Right atrium auricular region (tissue), 2 donors: ENCODE measurements around the gene RANGAP1. TPM values are rescaled to one million over a fixed set of nuclear protein-coding genes. Genes with fewer than 3 reads are reported as not detected.
A peak's percentile ranks its signal among the peaks of the same experiment; 100 is the strongest.

Experiments used
- DNase-seq: peaks from one replicate; pipeline ENCODE4 v3.0.0-alpha.2; 2019; ENCODE audit warnings: low spot score
- H3K27ac ChIP-seq, 2 donors: fragments of 200-600 bp; sonication (generic); 1 replicate in 1 of 2; 2 replicates in 1 of 2; pipeline ENCODE4 v1.5.1; 2016 to 2019
- H3K27me3 ChIP-seq, 2 donors: fragments of 200-600 bp; sonication (generic); one replicate each; pipeline versions ENCODE4 v1.5.1 to v1.6.0; 2017 to 2019
- H3K36me3 ChIP-seq: fragments of 200-600 bp; sonication (generic); one replicate; pipeline ENCODE4 v1.5.1; 2016
- H3K4me1 ChIP-seq, 2 donors: fragments of 200-600 bp; sonication (generic); one replicate each; pipeline versions ENCODE4 v1.5.1 to v1.6.0; 2017 to 2019
- H3K4me3 ChIP-seq, 2 donors: fragments of 200-600 bp; sonication (generic); 1 replicate in 1 of 2; 2 replicates in 1 of 2; pipeline ENCODE4 v1.5.1; 2017 to 2019; ENCODE audit warnings: mild to moderate bottlenecking in 1 of 2, moderate library complexity in 1 of 2
- H3K9me3 ChIP-seq, 2 donors: fragments of 200-600 bp; sonication (generic); one replicate each; pipeline ENCODE4 v1.5.1; 2019
- total RNA-seq, 2 donors: library from RNA; depleted of rRNA; stranded (reverse); fragments of >200 nt; gene quantifications; one replicate each; pipeline ENCODE4 v1.1.0, GENCODE V29; 2016
- TF ChIP-seq, protein P1 (sequence below), 2 donors: fragments of 200-600 bp; sonication (generic); IDR thresholded peaks; one replicate each; pipeline ENCODE4 v1.5.1; 2019; ENCODE audit warnings: antibody characterized with exemption in 2 of 2

RANGAP1 gene
- total RNA-seq, 2 donors from 2014 or later = 22.3 to 33.3 TPM

DNA sequence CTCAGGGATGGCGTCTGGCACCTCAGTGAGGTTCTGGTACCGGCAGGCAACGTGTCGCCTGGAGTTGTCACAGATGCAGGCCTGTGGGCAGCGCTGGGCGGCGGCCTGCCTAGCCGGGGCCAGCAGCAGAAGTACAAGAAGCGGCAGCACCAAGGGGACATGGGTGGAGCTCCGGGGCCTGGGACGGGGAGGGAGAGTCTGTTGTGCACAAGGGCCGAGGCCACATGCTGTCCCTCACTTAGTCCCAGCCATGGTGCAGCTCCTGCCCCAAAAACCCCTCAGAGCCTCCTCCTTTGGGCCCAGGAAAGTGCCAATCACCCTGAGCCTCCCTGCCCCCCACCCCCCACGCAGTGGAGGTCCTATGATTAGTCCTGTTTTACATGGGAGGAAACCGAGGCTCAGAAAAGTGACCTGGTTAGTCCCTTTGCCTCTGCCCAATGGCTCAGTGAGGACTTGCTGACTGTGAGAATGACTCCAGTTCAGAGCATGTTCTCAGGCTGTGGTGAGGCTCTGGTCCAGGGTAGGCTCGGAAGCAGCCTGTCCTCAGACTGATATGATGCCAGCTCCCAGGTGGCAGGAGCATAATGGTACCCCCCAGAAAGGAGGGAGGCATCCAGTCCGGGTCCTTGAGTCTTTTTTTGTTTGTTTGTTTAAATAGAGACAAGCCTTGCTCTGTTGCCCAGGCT is 46.4 kb downstream of the RANGAP1 start:
- TF ChIP-seq, protein P1, sequence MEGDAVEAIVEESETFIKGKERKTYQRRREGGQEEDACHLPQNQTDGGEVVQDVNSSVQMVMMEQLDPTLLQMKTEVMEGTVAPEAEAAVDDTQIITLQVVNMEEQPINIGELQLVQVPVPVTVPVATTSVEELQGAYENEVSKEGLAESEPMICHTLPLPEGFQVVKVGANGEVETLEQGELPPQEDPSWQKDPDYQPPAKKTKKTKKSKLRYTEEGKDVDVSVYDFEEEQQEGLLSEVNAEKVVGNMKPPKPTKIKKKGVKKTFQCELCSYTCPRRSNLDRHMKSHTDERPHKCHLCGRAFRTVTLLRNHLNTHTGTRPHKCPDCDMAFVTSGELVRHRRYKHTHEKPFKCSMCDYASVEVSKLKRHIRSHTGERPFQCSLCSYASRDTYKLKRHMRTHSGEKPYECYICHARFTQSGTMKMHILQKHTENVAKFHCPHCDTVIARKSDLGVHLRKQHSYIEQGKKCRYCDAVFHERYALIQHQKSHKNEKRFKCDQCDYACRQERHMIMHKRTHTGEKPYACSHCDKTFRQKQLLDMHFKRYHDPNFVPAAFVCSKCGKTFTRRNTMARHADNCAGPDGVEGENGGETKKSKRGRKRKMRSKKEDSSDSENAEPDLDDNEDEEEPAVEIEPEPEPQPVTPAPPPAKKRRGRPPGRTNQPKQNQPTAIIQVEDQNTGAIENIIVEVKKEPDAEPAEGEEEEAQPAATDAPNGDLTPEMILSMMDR (IDR thresholded peaks at IDR 0.05) = no peak
- no peak for DNase-seq
- no peak overlapping the region for H3K27ac ChIP-seq

DNA sequence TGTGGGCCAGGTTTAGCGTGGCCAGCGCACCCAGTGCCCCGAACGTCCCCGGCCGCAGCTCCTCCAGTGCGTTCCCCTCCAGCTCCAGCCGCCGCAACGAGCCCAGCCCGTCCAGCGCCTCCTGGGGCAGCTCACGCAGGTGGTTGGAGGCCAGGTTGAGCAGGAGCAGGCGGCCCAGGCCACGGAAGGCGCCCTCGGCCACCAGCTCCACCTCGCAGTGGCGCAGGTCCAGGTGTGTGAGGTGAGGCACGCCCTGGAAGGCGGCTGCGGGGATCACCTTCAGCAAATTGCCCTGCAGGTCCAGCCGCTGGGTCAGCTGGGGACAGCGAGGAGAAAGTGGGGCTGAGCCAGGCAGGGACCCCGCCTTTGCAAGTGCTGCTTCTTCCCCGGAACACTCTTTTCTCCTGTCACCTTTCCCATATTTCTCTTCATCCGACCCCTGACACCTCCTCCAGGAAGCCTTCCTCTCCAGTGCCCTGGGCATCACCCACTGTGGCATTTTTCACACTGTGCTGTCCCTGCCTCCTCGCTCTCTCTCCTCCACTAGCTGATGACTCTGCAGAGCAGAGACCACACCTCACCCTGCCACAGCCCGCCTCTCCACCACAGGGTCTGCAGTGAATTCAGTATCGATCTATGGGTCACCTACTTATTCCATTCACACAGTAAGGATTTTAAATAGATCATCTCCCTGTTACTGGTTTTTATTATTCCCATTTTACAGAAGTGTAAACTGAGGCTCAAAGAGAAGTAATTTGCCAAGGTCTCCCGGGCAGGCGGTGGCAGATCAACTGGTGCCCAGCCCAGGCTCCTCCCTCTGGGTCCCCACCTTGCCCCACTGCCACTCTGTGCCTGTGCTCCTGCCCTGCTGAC is 47.2 kb downstream of the RANGAP1 start:
- DNase-seq = no peak
- Histone ChIP-seq H3K36me3 (no peaks in the 10 kb centered on the region), H3K4me3 (no peak overlapping the region), H3K27ac (no peak overlapping the region), H3K27me3 (no peaks in the 10 kb centered on the region), H3K9me3 (no peaks in the 10 kb centered on the region), H3K4me1 (peaks cover 0 to 35% of the 10 kb centered on the region in 2 donors)
- TF ChIP-seq, protein P1 (IDR thresholded peaks at IDR 0.05) = no peak

More for the DNA sequence above, 46.4 kb downstream of the RANGAP1 start:
- Histone ChIP-seq H3K4me3 (no peak overlapping the region), H3K9me3 (no peaks in the 10 kb centered on the region), H3K36me3 (no peaks in the 10 kb centered on the region), H3K4me1 (peaks cover 0 to 35% of the 10 kb centered on the region in 2 donors), H3K27me3 (no peaks in the 10 kb centered on the region)

DNA sequence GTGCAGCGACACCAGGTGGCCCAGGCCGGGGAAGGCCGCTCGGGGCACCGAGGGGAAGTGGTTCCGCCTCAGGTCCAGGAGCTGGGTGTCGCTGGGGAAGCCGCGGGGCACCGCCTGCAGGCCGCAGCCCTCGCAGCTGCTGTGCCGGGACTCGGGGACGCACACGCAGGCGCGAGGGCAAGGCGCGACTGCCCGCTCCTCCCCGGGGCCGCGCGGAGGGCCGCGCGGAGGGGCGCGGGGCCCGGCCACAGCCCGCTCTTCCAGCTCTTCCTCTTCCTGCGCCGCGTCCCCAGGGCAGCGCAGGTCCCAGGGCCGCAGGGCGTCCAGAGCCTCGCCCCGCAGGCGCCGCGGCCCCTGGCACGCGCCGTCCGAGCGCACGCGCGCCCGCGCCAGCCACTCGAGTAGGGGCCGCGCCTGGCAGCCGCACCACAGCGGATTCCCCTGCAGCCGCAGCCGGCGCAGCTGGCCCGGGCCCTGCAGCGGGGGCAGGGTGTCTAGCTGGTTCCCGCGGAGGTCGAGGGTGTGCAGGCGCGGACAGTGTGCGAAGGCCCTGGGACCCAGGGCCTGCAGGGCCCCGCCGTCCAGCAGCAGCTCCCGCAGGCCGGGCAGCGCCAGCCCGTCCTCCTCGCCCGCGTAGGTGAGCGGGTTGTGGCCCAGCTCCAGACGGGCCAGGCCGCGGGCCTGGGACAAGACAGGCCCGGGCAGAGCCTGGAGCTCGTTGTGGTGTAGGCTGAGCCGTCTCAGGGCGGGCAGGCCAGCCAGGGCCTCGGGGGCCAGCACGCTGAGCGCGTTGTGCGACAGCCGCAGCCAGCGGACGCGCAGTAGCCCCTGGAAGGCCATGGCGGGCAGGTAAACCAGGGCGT is 48.0 kb downstream of the RANGAP1 start:
- peak; percentile 69 for DNase-seq
- Histone ChIP-seq H3K36me3 (no peaks in the 10 kb centered on the region), H3K9me3 (no peaks in the 10 kb centered on the region), H3K4me3 (peak overlapping the region; percentile 15 to 57), H3K27me3 (no peaks in the 10 kb centered on the region), H3K4me1 (peaks cover 0 to 35% of the 10 kb centered on the region in 2 donors), H3K27ac (peak overlapping the region; percentile 50 to 67)
- TF ChIP-seq, protein P1 (IDR thresholded peaks at IDR 0.05) = peak; percentile 32 to 74

DNA sequence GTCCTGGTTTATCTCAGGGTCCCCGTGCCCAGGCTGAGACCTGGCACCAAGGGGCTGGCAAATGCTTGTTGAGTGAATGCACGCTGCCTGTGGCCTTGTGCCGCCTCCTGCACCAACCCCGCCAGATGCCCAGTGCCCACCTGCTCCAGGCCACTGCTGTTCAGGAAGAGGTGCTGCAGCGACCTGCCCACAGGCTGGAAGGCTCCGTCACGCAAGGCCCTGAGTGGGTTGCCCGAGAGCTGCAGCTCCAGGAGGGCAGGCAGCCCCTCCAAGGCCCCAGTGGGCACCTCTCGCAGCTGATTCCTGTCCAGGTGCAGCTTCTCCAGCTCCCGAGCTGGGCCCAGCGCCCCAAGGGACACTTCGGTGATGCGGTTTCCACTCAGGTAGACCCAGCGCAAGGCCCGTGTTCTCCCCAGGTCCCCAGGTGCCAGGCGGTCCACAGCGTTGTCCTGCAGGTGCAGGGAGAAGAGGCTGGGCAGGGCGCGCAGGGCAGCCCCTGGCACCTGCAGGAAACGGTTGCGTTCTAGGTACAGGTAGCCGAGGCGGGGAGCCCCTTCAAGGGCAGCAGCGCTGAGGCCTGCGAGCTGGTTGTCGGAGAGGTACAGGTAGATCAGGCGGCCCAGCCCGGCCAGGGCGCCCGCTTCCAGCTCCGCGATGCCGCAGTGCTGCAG is 48.8 kb downstream of the RANGAP1 start:
- H3K9me3 ChIP-seq = no peaks in the 10 kb centered on the region
- no peak for DNase-seq
- no peaks in the 10 kb centered on the region for H3K36me3 ChIP-seq
- no peaks in the 10 kb centered on the region for H3K27me3 ChIP-seq
- peak overlapping the region; percentile 15 to 57 for H3K4me3 ChIP-seq
- H3K4me1 ChIP-seq = peaks cover 0 to 41% of the 10 kb centered on the region in 2 donors
- peak overlapping the region; percentile 50 to 67 for H3K27ac ChIP-seq
- TF ChIP-seq, protein P1 (IDR thresholded peaks at IDR 0.05) = no peak
